HepG2 (cell line): ENCODE data around the gene MED25. TPM values are rescaled to one million over a fixed set of nuclear protein-coding genes. Genes with fewer than 3 reads are reported as not detected.

ENCODE experiments used
- ATAC-seq: fragments of 200-7000 bp; cut with Tn5 transposase; 3 replicates; pipeline ENCODE4 v1.9.1; 2020; ENCODE audit warnings: mild to moderate bottlenecking, moderate library complexity
- BruUV-seq: library from RNA; stranded (reverse); fragments of 400-500 nt; replicated peaks from 2 replicates; lab custom pipeline; 2021; lab: Mats Ljungman, UMichigan
- CTCF ChIA-PET: fragments of 300-600 bp; formaldehyde crosslinking; extraction: SDS; loops from one replicate; lab custom pipeline; 2021; ENCODE audit warnings: low total read pairs, inconsistent platforms, low intra/inter-chr PET ratio; lab: Yijun Ruan, JAX
- POLR2A ChIA-PET: fragments of 350-600 bp; sonication (Branson Sonifier 250); formaldehyde crosslinking; loops from one replicate; lab custom pipeline; 2020; ENCODE audit warnings: antibody characterized with exemption, inconsistent platforms; lab: Yijun Ruan, JAX
- DNase-seq: peaks from one replicate; pipeline ENCODE4 v3.0.0-alpha.2; 2015; ENCODE audit warnings: low spot score
- FAIRE-seq: peaks from 3 replicates; lab custom pipeline; 2011; peaks lifted over from hg19 to GRCh38; lab: Jason Lieb, UNC
- H2AFZ ChIP-seq: one replicate; pipeline ENCODE4 v1.6.1; 2011; ENCODE audit warnings: low read length, inconsistent platforms
- H3K27ac ChIP-seq: fragments of 300-600 bp; 3 replicates; pipeline ENCODE4 v1.8.0; 2011; ENCODE audit warnings: mixed run types, mild to moderate bottlenecking, mixed read lengths, low read length, inconsistent platforms; ENCODE audit not compliant: insufficient read depth; ENCODE audit errors: extremely low read length
- H3K27me3 ChIP-seq, 2 experiments: fragments of 200-600 bp in 1 of 2; 2 replicates in 1 of 2; 3 replicates in 1 of 2; pipeline versions ENCODE4 v1.6.0 to v1.8.0; 2011; ENCODE audit warnings: low read length in 2 of 2, mild to moderate bottlenecking in 2 of 2, moderate library complexity in 2 of 2, inconsistent platforms in 1 of 2; ENCODE audit not compliant: insufficient read depth in 2 of 2, control insufficient read depth in 1 of 2
- H3K36me3 ChIP-seq, 2 experiments: fragments of 200-600 bp in 1 of 2; replicated peaks in 1 of 2; 2 replicates in 1 of 2; 3 replicates in 1 of 2; pipeline versions ENCODE4 v1.5.1 to v1.8.0; 2011; ENCODE audit warnings: low read length in 2 of 2, inconsistent platforms in 1 of 2; ENCODE audit not compliant: insufficient read depth in 2 of 2, control insufficient read depth in 1 of 2
- H3K4me1 ChIP-seq: 2 replicates; pipeline ENCODE4 v1.5.1; 2012; ENCODE audit warnings: low read length, inconsistent platforms; ENCODE audit not compliant: insufficient read depth
- H3K4me2 ChIP-seq: 2 replicates; pipeline ENCODE4 v1.6.0; 2011; ENCODE audit warnings: low read depth, low read length, inconsistent platforms
- H3K4me3 ChIP-seq, 3 experiments: fragments of 200-600 bp in 1 of 3; sonication (generic), shearing (Covaris generic) in 1 of 3; replicated peaks in 1 of 3; 2 replicates each; pipeline ENCODE4 v1.5.1; 2011 to 2016; ENCODE audit warnings: low read length in 3 of 3, inconsistent platforms in 2 of 3, low read depth in 2 of 3, mild to moderate bottlenecking in 2 of 3, control low read depth in 1 of 3, mixed read lengths in 1 of 3; ENCODE audit not compliant: insufficient read depth in 1 of 3
- H3K79me2 ChIP-seq: one replicate; pipeline ENCODE4 v1.6.1; 2011; ENCODE audit warnings: low read length, inconsistent platforms; ENCODE audit not compliant: insufficient read depth
- H3K9ac ChIP-seq: 2 replicates; pipeline ENCODE4 v1.6.0; 2011; ENCODE audit warnings: mild to moderate bottlenecking, low read depth, low read length, inconsistent platforms; ENCODE audit not compliant: insufficient read depth
- H3K9me3 ChIP-seq: 2 replicates; pipeline ENCODE4 v1.5.1; 2012; ENCODE audit warnings: mild to moderate bottlenecking, low read length
- H4K20me1 ChIP-seq: 2 replicates; pipeline ENCODE4 v1.6.0; 2011; ENCODE audit warnings: inconsistent platforms, mild to moderate bottlenecking, low read length, moderate library complexity; ENCODE audit not compliant: insufficient read depth
- AGO1 ChIP-seq: fragments of 200-400 bp; formaldehyde crosslinking; IDR thresholded peaks from 2 replicates; pipeline ENCODE4 v1.6.1; 2017; ENCODE audit warnings: mild to moderate bottlenecking, low read depth, low read length, moderate library complexity; ENCODE audit not compliant: poor library complexity, severe bottlenecking
- AGO2 ChIP-seq: fragments of 200-400 bp; formaldehyde crosslinking; optimal IDR thresholded peaks from 2 replicates; pipeline ENCODE3; 2017; ENCODE audit warnings: mild to moderate bottlenecking, low read depth, low read length, moderate library complexity
- AKAP8 ChIP-seq: sonication (generic); formaldehyde crosslinking; IDR thresholded peaks from 2 replicates; pipeline ENCODE4 v1.5.1; 2020; ENCODE audit warnings: mild to moderate bottlenecking, missing genetic modification reagents
- CCDC6 ChIP-seq: sonication (generic); formaldehyde crosslinking; IDR thresholded peaks from 2 replicates; pipeline ENCODE4 v1.8.1; 2022; ENCODE audit warnings: mild to moderate bottlenecking, missing genetic modification reagents, moderate library complexity
- ELF1 ChIP-seq: sonication (generic); formaldehyde crosslinking; IDR thresholded peaks from 2 replicates; pipeline ENCODE4 v1.4.0; 2020; ENCODE audit warnings: missing genetic modification reagents
- MAZ ChIP-seq, 2 experiments: sonication (generic) in 1 of 2; formaldehyde crosslinking in 1 of 2; IDR thresholded peaks; 2 replicates each; pipeline versions ENCODE4 v1.5.0 to v1.6.1; 2012 to 2020; ENCODE audit warnings: low read depth in 2 of 2, mild to moderate bottlenecking in 2 of 2, borderline replicate concordance in 1 of 2, improper control_type of control experiment in 1 of 2, low read length in 1 of 2, missing genetic modification reagents in 1 of 2, moderate library complexity in 1 of 2
- NFYC ChIP-seq: IDR thresholded peaks from 2 replicates; pipeline ENCODE4 v1.6.1; 2016; ENCODE audit warnings: missing genetic modification reagents, missing compliant biosample characterization
- NONO ChIP-seq, 2 experiments: fragments of 450-650 bp in 1 of 2; sonication (generic) in 1 of 2; formaldehyde crosslinking in 1 of 2; IDR thresholded peaks in 1 of 2; conservative IDR thresholded peaks in 1 of 2; 2 replicates each; pipeline versions ENCODE4 v1.6.1 to v1.8.0; 2017 to 2022; ENCODE audit warnings: mild to moderate bottlenecking in 1 of 2, missing genetic modification reagents in 1 of 2, moderate library complexity in 1 of 2
- PAF1 ChIP-seq: IDR thresholded peaks from 2 replicates; pipeline ENCODE4 v1.6.1; 2016; ENCODE audit warnings: missing genetic modification reagents, missing compliant biosample characterization
- POLR2G ChIP-seq: fragments of 200-400 bp; formaldehyde crosslinking; IDR thresholded peaks from 2 replicates; pipeline ENCODE4 v1.6.1; 2018; ENCODE audit warnings: mild to moderate bottlenecking, low read depth, low read length, moderate library complexity
- RBFOX2 ChIP-seq: fragments of 200-400 bp; formaldehyde crosslinking; IDR thresholded peaks from 2 replicates; pipeline ENCODE4 v1.6.1; 2017; ENCODE audit warnings: low read depth, mild to moderate bottlenecking, low read length
- ZNF75D ChIP-seq: sonication (generic); formaldehyde crosslinking; IDR thresholded peaks from 2 replicates; pipeline ENCODE4 v1.8.1; 2023; ENCODE audit warnings: missing genetic modification reagents, mild to moderate bottlenecking, borderline replicate concordance
- whole genome bisulfite sequencing: methylation state at CpG from one replicate; pipeline ENCODE4 v1.1.6; 2017; ENCODE audit warnings: low lambda C conversion rate; 5-methylcytosine and 5-hydroxymethylcytosine counted together
- in situ Hi-C: cut with HindIII; loops from 2 replicates; pipeline ENCODE4 v1.10.0; 2017; ENCODE audit warnings: low pct_unique_long_range_greater_than_20kb; ENCODE audit not compliant: extremely low pct_ligation_motif_present
- intact Hi-C: fragments of 100-400 bp; cut with micrococcal nuclease; formaldehyde crosslinking; loops from one replicate; pipeline ENCODE4 v1.10.0; 2022; ENCODE audit not compliant: unreplicated experiment
- polyA plus RNA-seq, 8 experiments: library from polyadenylated mRNA; depleted of rRNA in 3 of 8; stranded (reverse) in 7 of 8; unstranded in 1 of 8; fragments of >200 nt; fragmentation: Illumina TruSeq in 4 of 8; extraction: Trizol in 4 of 8; gene quantifications; 2 replicates each; pipeline versions ENCODE4 v1.2.1 to v1.2.3, GENCODE V29; 2011 to 2016; ENCODE audit warnings: low read depth in 4 of 8, missing spikeins in 1 of 8, mixed read lengths in 1 of 8; ENCODE audit not compliant: insufficient read depth in 1 of 8
- total RNA-seq, 5 experiments: library from RNA; depleted of rRNA; stranded (reverse); fragments of >200 nt; fragmentation: Illumina TruSeq; extraction: Trizol; gene quantifications; 2 replicates each; pipeline ENCODE4 v1.2.3, GENCODE V29; 2016; ENCODE audit warnings: low read depth in 1 of 5

The MED25 gene
- total and polyA plus RNA-seq, 2 of the 13 experiments (the other 11 are each of a cell fraction or from before 2014, with no cell fraction given): 11.1 to 15.1 TPM

DNA sequence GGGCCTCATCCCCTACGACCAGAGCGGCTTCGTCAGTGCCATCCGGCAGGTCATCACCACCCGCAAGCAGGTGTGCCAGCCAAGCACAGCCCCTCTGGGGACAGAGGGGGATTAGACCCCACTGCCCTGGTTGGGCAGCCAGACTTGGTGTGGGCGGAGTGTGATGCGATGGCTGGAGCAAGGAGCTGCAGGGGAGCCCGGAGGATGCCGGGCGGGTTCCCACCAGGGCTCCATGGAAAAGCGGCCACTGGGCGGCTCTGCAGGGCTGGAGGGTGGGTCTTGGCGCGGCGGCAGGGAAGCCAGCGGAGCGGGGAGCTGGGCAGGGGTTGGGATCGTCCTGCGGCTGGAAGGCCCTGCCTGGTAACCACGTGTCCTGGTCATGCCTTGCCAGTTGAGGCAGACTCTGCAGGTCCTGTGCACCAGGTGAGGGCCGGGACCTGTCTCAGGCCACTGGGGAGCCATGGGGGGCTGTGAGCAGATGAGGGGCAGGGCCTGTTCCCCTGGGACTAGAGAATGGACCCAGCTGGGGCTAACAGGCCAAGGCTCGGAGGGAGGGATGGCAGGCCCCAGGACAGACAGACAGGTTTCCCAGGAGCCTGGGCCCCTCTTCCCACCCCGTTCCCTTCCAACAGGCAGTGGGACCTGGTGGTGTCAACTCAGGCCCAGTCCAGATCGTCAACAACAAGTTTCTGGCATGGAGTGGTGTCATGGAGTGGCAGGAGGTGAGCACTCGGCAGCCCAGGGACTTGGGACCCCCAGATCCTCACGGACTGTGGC is 39.2 kb downstream of the MED25 start (continued):
- TF ChIP-seq ZNF75D (CRISPR knock-in tag): no peak
- TF ChIP-seq NFYC (CRISPR knock-in tag): no peak
- TF ChIP-seq POLR2G: peak; percentile 50
- TF ChIP-seq AGO1: peak; percentile 99
- peak; percentile 56; the same call in 1 of the 2 replicates for TF ChIP-seq PAF1 (CRISPR knock-in tag)
- peak; percentile 78 for TF ChIP-seq RBFOX2
- 0 out of 2 replicates have a peak, but pooled peaks have one; percentile 37 for TF ChIP-seq CCDC6
- peak; percentile 72 for TF ChIP-seq AGO2
- no peak for TF ChIP-seq MAZ (IDR thresholded peaks at IDR 0.05; ENCODE audit: borderline replicate concordance, low read depth, low read length)
- no peak for TF ChIP-seq MAZ (CRISPR knock-in tag; IDR thresholded peaks at IDR 0.05; ENCODE audit: low read depth)
- peak; percentile 88 for TF ChIP-seq AKAP8 (CRISPR knock-in tag)

DNA sequence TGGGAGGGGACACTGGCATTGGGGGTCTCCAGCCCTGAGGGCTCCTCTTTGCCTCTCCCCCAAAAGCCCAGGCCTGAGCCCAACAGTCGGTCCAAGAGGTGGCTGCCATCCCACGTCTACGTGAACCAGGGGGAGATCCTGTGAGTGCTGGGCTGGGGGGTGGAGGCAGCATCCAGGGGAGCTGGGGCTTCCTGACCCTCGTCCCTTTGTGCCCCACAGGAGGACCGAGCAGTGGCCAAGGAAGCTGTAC is 39.7 kb downstream of the MED25 start:
- BruUV-seq: no TSS peak
- Histone ChIP-seq H3K27me3 (no peaks in the 10 kb centered on the region), H3K4me2 (no peak overlapping the region), H3K4me1 (peaks cover 12% of the 10 kb centered on the region), H3K9me3 (no peaks in the 10 kb centered on the region), H2AFZ (no peak overlapping the region), H3K36me3 (peaks cover 37 to 67% of the 10 kb centered on the region in 2 experiments; a peak in 4 of 5 replicates), H3K9ac (no peak overlapping the region), H3K79me2 (peaks cover 14% of the 10 kb centered on the region), H4K20me1 (peaks cover 13% of the 10 kb centered on the region), H3K27ac (no peak overlapping the region), H3K4me3 (no peak overlapping the region)
- ATAC-seq (no peak), DNase-seq (no peak), FAIRE-seq (no peak)
- in situ Hi-C loops: no loop called here
- ChIA-PET POLR2A (interaction anchor here (1.1 to 1.2 kb wide), 2 partner anchors 19 to 48 kb away, joined by 4 to 5 read pairs; partner anchors contain the start of gene AKT1S1), CTCF (no interaction called here)
- no peak for TF ChIP-seq NONO (IDR thresholded peaks at IDR 0.05)
- TF ChIP-seq NONO (CRISPR knock-in tag; conservative IDR thresholded peaks at IDR 0.05): peak; percentile 6; the same call in 1 of the 2 replicates
- TF ChIP-seq ELF1 (CRISPR knock-in tag): no peak
- intact Hi-C loops: no loop called here
- no CpG with 5 or more reads among the region's 5 CpGs for WGBS
